ENCODE measurements around the gene LGR4. TPM values are rescaled to one million over a fixed set of nuclear protein-coding genes. Genes with fewer than 3 reads are reported as not detected.

The LGR4 gene
- total RNA-seq, 4 donors from 2014 or later: 9.4 to 57.9 (median 16.1) TPM

GRCh38 chr11:27420722-27421572, 51.6 kb downstream of the LGR4 start:
- no peak overlapping the region for H3K4me3 ChIP-seq
- H3K36me3 ChIP-seq: no peaks in the 10 kb centered on the region
- no peaks in the 10 kb centered on the region for H3K27me3 ChIP-seq
- DNase-seq: no peak
- no peaks in the 10 kb centered on the region for H3K4me1 ChIP-seq
- no peaks in the 10 kb centered on the region for H3K9me3 ChIP-seq
- intact Hi-C loops (cut with DNase I; ENCODE audit: low total_unique reads): no loop called here
- TF ChIP-seq POLR2A (IDR thresholded peaks at IDR 0.05) (no peak), CTCF (IDR thresholded peaks at IDR 0.05) (no peak)
- H3K27ac ChIP-seq: peak overlapping the region in 1 of 2 donors; percentile 51

GRCh38 chr11:27420217-27420616, 52.4 kb downstream of the LGR4 start:
- H3K9me3 ChIP-seq: no peaks in the 10 kb centered on the region
- no peak for DNase-seq
- intact Hi-C loops (cut with DNase I; ENCODE audit: low total_unique reads): no loop called here
- no peaks in the 10 kb centered on the region for H3K4me1 ChIP-seq
- H3K27me3 ChIP-seq: no peaks in the 10 kb centered on the region
- no peak overlapping the region for H3K27ac ChIP-seq
- H3K36me3 ChIP-seq: no peaks in the 10 kb centered on the region
- TF ChIP-seq POLR2A (IDR thresholded peaks at IDR 0.05) (no peak), CTCF (IDR thresholded peaks at IDR 0.05) (no peak)
- H3K4me3 ChIP-seq: no peak overlapping the region

- no peaks in the 10 kb centered on the region for H3K9me3 ChIP-seq
- no peaks in the 10 kb centered on the region for H3K36me3 ChIP-seq
- DNase-seq: no peak
- H3K27ac ChIP-seq: no peak overlapping the region
- H3K4me3 ChIP-seq: no peak overlapping the region
- H3K27me3 ChIP-seq: no peaks in the 10 kb centered on the region
- TF ChIP-seq CTCF (IDR thresholded peaks at IDR 0.05) (no peak), POLR2A (IDR thresholded peaks at IDR 0.05) (no peak)
- no peaks in the 10 kb centered on the region for H3K4me1 ChIP-seq
- intact Hi-C loops (cut with DNase I; ENCODE audit: low total_unique reads): no loop called here
Observed at GRCh38 chr11:27418356-27418755, 54.2 kb downstream of the LGR4 start.

GRCh38 chr11:27416568-27417176, 55.9 kb downstream of the LGR4 start:
- Histone ChIP-seq H3K4me1 (no peaks in the 10 kb centered on the region), H3K27me3 (no peaks in the 10 kb centered on the region), H3K36me3 (no peaks in the 10 kb centered on the region), H3K4me3 (no peak overlapping the region), H3K9me3 (no peaks in the 10 kb centered on the region), H3K27ac (no peak overlapping the region)
- intact Hi-C loops (cut with DNase I; ENCODE audit: low total_unique reads): no loop called here
- no peak for DNase-seq
- TF ChIP-seq CTCF (IDR thresholded peaks at IDR 0.05) (no peak), POLR2A (IDR thresholded peaks at IDR 0.05) (no peak)

GRCh38 chr11:27414644-27415043, 57.9 kb downstream of the LGR4 start:
- no peak overlapping the region for H3K4me3 ChIP-seq
- no peak overlapping the region for H3K27ac ChIP-seq
- no peak for TF ChIP-seq POLR2A (IDR thresholded peaks at IDR 0.05)
- no peak for TF ChIP-seq CTCF (IDR thresholded peaks at IDR 0.05)
- H3K4me1 ChIP-seq: no peaks in the 10 kb centered on the region
- no peaks in the 10 kb centered on the region for H3K36me3 ChIP-seq
- intact Hi-C loops (cut with DNase I; ENCODE audit: low total_unique reads): no loop called here
- H3K9me3 ChIP-seq: no peaks in the 10 kb centered on the region
- H3K27me3 ChIP-seq: no peaks in the 10 kb centered on the region
- no peak for DNase-seq

All from uterus (tissue), 4 donors.